Activated T-cell treated with anti-CD3 and anti-CD28 coated beads, Interleukin-2, amount 50 U/mL, for 4 hours (primary cell): ENCODE data around the gene ATRNL1. TPM values are rescaled to one million over a fixed set of nuclear protein-coding genes. Genes with fewer than 3 reads are reported as not detected.

Experiments
- ATAC-seq, 2 donors: fragments of 200-7000 bp; cut with Tn5 transposase; one replicate each; pipeline ENCODE4 v1.10.0; 2021
- DNase-seq: peaks from one replicate; pipeline ENCODE4 v3.0.0-alpha.2; 2020
- H3K27me3 Mint-ChIP-seq: one replicate; pipeline ENCODE4 v1.8.0; 2021; ENCODE audit warnings: low read depth, mixed read lengths
- H3K36me3 Mint-ChIP-seq: one replicate; pipeline ENCODE4 v1.8.0; 2022; ENCODE audit warnings: mixed read lengths; ENCODE audit not compliant: insufficient read depth
- H3K4me1 Mint-ChIP-seq: one replicate; pipeline ENCODE4 v1.8.0; 2021; ENCODE audit warnings: low read depth, mixed read lengths
- H3K4me3 Mint-ChIP-seq: one replicate; pipeline ENCODE4 v1.8.0; 2021; ENCODE audit warnings: mild to moderate bottlenecking, moderate library complexity, mixed read lengths
- H3K9me3 Mint-ChIP-seq: one replicate; pipeline ENCODE4 v1.8.0; 2021; ENCODE audit warnings: mixed read lengths
- total RNA-seq, 3 donors: library from RNA; stranded (reverse); gene quantifications; one replicate each; pipeline ENCODE4 v1.2.1, GENCODE V29; 2021

ATRNL1 gene
- total RNA-seq, 3 donors from 2014 or later = 0.11 to 0.16 TPM; not detected in 1

- Mint-ChIP-seq H3K27me3 (no peaks in the 10 kb centered on the region), H3K4me3 (no peak overlapping the region), H3K36me3 (no peaks in the 10 kb centered on the region), H3K4me1 (no peaks in the 10 kb centered on the region), H3K9me3 (no peaks in the 10 kb centered on the region)
- DNase-seq (no peak), ATAC-seq (no peak)
Observed at GRCh38 chr10:115867305-115867704, 774.1 kb downstream of the ATRNL1 start.

- H3K36me3 Mint-ChIP-seq = no peaks in the 10 kb centered on the region
- H3K4me1 Mint-ChIP-seq = no peaks in the 10 kb centered on the region
- DNase-seq = no peak
- H3K4me3 Mint-ChIP-seq = no peak overlapping the region
- no peak for ATAC-seq
- H3K27me3 Mint-ChIP-seq = no peaks in the 10 kb centered on the region
- peaks cover 3% of the 10 kb centered on the region for H3K9me3 Mint-ChIP-seq
Observed at GRCh38 chr10:115871855-115872254, 778.7 kb downstream of the ATRNL1 start.

DNA sequence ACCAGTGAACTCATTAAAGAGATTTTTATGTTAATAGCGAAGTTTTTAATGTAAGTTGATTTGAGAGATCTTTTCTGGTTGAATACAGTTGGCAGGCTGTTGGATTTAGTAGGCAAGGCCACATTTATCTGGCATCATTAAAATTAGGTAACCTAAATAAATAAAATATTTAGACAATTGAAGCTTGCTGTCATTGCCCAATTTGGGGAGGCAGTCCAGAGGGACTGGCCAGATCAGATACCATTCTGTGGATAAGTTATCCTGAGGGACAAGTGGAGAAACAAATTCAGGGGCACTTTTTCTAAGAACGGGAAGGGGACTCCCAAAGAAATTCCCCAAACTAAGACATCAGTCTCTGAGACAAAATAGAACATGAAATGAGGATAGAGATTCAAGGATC, 782.0 kb downstream of the ATRNL1 start:
- H3K36me3 Mint-ChIP-seq = no peaks in the 10 kb centered on the region
- H3K9me3 Mint-ChIP-seq = peaks cover 3% of the 10 kb centered on the region
- DNase-seq (no peak), ATAC-seq (no peak)
- no peak overlapping the region for H3K4me3 Mint-ChIP-seq
- no peaks in the 10 kb centered on the region for H3K4me1 Mint-ChIP-seq
- H3K27me3 Mint-ChIP-seq = no peaks in the 10 kb centered on the region

GRCh38 chr10:115879372-115880089, 786.4 kb downstream of the ATRNL1 start:
- ATAC-seq = no peak
- no peak for DNase-seq
- no peaks in the 10 kb centered on the region for H3K4me1 Mint-ChIP-seq
- no peak overlapping the region for H3K4me3 Mint-ChIP-seq
- H3K36me3 Mint-ChIP-seq = no peaks in the 10 kb centered on the region
- peaks cover 10% of the 10 kb centered on the region for H3K9me3 Mint-ChIP-seq
- no peaks in the 10 kb centered on the region for H3K27me3 Mint-ChIP-seq

- Mint-ChIP-seq H3K36me3 (no peaks in the 10 kb centered on the region), H3K27me3 (no peaks in the 10 kb centered on the region), H3K9me3 (peaks cover 10% of the 10 kb centered on the region), H3K4me1 (no peaks in the 10 kb centered on the region), H3K4me3 (no peak overlapping the region)
- DNase-seq (no peak), ATAC-seq (no peak)
Observed at GRCh38 chr10:115882021-115882420, 788.9 kb downstream of the ATRNL1 start.

- Mint-ChIP-seq H3K27me3 (no peaks in the 10 kb centered on the region), H3K4me3 (no peak overlapping the region), H3K4me1 (no peaks in the 10 kb centered on the region), H3K36me3 (no peaks in the 10 kb centered on the region), H3K9me3 (peaks cover 10% of the 10 kb centered on the region)
- DNase-seq (no peak), ATAC-seq (no peak)
Observed at GRCh38 chr10:115883372-115883771, 790.2 kb downstream of the ATRNL1 start.

GRCh38 chr10:115884331-115884730, 791.2 kb downstream of the ATRNL1 start:
- DNase-seq (no peak), ATAC-seq (no peak)
- Mint-ChIP-seq H3K27me3 (no peaks in the 10 kb centered on the region), H3K36me3 (no peaks in the 10 kb centered on the region), H3K4me3 (no peak overlapping the region), H3K4me1 (no peaks in the 10 kb centered on the region), H3K9me3 (peaks cover 14% of the 10 kb centered on the region)

DNA sequence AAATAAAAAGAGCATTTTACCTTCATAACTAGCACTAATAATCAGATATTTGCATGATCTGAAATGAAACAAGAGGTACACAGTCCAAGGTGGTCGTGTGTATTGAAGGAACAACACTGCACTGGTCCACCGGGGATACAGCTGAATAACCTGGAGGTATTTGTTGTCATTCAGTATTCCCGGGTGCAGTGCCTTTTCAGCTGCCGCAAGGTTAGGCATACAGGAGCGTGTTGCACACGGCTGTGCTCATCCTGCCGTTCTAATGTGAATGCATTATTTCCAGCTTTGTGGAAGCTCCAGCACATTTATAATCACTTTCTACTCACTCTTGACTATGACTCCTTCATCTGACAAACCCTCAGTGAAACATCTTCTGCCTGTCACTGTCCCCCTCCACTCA, 802.0 kb downstream of the ATRNL1 start:
- Mint-ChIP-seq H3K27me3 (no peaks in the 10 kb centered on the region), H3K4me3 (no peak overlapping the region), H3K9me3 (no peaks in the 10 kb centered on the region), H3K36me3 (no peaks in the 10 kb centered on the region), H3K4me1 (no peaks in the 10 kb centered on the region)
- ATAC-seq (no peak), DNase-seq (no peak)

DNA sequence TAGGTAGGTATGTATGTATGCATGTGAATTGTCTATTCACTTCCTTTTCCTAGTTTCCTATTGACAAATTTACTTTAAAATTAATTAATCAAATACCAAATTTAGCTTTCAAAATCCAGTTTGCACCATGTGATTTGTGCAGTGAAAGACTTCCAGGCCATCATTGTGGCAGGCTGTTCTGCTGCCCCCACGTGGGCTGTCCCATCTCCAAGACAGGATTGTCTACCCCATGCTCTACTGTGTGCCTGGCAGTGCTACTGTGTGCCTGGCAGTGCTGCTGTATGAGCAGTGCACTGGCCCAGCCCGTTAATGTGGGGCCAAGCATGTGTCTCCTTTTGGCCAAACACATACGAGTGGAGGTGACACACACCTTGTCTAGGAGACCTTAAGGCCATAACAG, 805.1 kb downstream of the ATRNL1 start:
- H3K27me3 Mint-ChIP-seq = no peaks in the 10 kb centered on the region
- H3K4me3 Mint-ChIP-seq = no peak overlapping the region
- H3K4me1 Mint-ChIP-seq = no peaks in the 10 kb centered on the region
- H3K9me3 Mint-ChIP-seq = no peaks in the 10 kb centered on the region
- ATAC-seq (no peak), DNase-seq (no peak)
- no peaks in the 10 kb centered on the region for H3K36me3 Mint-ChIP-seq

DNA sequence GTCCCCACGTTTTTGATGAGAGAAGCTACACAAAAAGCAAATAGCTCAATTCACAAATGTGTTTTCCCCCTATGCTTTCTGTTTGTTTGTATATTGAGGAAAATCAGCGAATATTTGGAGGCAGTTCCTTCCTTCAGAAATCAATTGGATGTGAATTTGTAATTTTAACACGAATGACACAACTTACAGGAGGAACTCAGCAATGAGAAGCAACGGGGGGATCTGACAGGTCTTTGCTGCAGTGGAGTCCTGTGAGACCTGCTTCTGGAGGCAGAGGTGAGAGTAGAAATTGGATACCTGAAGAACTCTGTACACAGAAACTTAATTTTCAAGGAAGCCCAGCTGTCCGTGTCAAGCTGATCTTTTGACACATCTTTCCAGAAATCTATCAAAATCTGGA, 809.4 kb downstream of the ATRNL1 start:
- no peaks in the 10 kb centered on the region for H3K9me3 Mint-ChIP-seq
- no peak overlapping the region for H3K4me3 Mint-ChIP-seq
- ATAC-seq (no peak), DNase-seq (no peak)
- no peaks in the 10 kb centered on the region for H3K36me3 Mint-ChIP-seq
- no peaks in the 10 kb centered on the region for H3K27me3 Mint-ChIP-seq
- no peaks in the 10 kb centered on the region for H3K4me1 Mint-ChIP-seq

- DNase-seq (no peak), ATAC-seq (no peak)
- Mint-ChIP-seq H3K36me3 (no peaks in the 10 kb centered on the region), H3K4me1 (no peaks in the 10 kb centered on the region), H3K4me3 (no peak overlapping the region), H3K9me3 (no peaks in the 10 kb centered on the region), H3K27me3 (no peaks in the 10 kb centered on the region)
Observed at GRCh38 chr10:115903207-115903606, 810.0 kb downstream of the ATRNL1 start.

DNA sequence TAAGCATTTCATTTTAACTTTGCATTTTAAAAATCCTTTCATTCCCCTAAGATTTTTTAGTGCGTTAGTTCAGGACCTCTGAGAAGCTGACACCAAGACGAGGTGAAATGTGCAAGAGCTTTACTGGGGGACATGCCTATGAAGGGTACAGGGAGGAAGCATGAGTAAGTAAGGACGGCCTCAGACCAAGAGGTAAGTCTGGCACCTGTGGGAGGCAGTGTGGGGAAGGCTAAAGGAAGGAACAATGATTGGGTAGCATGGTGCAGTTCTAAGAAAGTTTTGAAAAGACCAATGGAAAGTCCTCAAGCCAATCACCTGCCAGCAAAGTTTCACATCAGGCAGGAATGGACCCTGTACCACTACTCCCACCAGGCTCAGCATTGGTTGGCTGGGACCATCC, 810.7 kb downstream of the ATRNL1 start:
- H3K27me3 Mint-ChIP-seq = no peaks in the 10 kb centered on the region
- H3K4me3 Mint-ChIP-seq = no peak overlapping the region
- H3K36me3 Mint-ChIP-seq = no peaks in the 10 kb centered on the region
- H3K4me1 Mint-ChIP-seq = no peaks in the 10 kb centered on the region
- no peaks in the 10 kb centered on the region for H3K9me3 Mint-ChIP-seq
- no peak for DNase-seq
- no peak for ATAC-seq

GRCh38 chr10:115909037-115909436, 815.9 kb downstream of the ATRNL1 start:
- DNase-seq = no peak
- Mint-ChIP-seq H3K9me3 (peaks cover 3% of the 10 kb centered on the region), H3K36me3 (no peaks in the 10 kb centered on the region), H3K4me1 (no peaks in the 10 kb centered on the region), H3K4me3 (no peak overlapping the region), H3K27me3 (no peaks in the 10 kb centered on the region)
- no peak for ATAC-seq

GRCh38 chr10:115909962-115910731, 817.0 kb downstream of the ATRNL1 start:
- peaks cover 3% of the 10 kb centered on the region for H3K9me3 Mint-ChIP-seq
- no peaks in the 10 kb centered on the region for H3K36me3 Mint-ChIP-seq

DNA sequence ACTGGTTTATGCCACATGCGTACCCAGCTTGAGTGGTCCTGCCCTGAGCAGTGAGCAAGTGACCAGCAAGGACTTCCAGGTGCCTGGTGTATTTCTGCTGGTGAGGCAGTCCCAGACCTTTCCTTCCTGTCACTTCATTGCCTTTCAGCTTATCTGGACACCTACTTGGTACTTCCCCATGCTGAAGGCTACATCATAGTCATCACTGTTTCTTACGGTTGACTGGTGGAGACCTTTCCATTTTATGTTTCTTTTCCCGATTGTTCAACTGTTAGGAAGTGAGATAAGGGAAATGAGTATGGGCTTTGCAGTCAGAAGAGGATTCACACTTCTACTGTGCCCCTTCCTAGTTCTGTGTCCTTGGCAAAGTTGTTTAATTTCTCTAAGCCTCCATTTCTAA, 821.3 kb downstream of the ATRNL1 start:
- Mint-ChIP-seq H3K27me3 (no peaks in the 10 kb centered on the region), H3K4me3 (no peak overlapping the region), H3K4me1 (no peaks in the 10 kb centered on the region), H3K9me3 (peaks cover 3% of the 10 kb centered on the region), H3K36me3 (no peaks in the 10 kb centered on the region)
- no peak for ATAC-seq
- DNase-seq = no peak

More at GRCh38 chr10:115909962-115910731, 817.0 kb downstream of the ATRNL1 start:
- ATAC-seq (no peak), DNase-seq (no peak)
- H3K4me1 Mint-ChIP-seq = no peaks in the 10 kb centered on the region
- H3K27me3 Mint-ChIP-seq = no peaks in the 10 kb centered on the region
- H3K4me3 Mint-ChIP-seq = no peak overlapping the region
